HS-27A (cell line): ENCODE data around the gene FRS3.
A peak's percentile ranks its signal among the peaks of the same experiment; 100 is the strongest.
"Not testable (repeated sequence)": the region's sequence is repeated elsewhere in the genome, so short reads cannot be mapped to it uniquely, and the experiment has no call there.

Experiments used
- DNase-seq: peaks from one replicate; pipeline ENCODE4 v3.0.0-alpha.2; 2012; ENCODE audit warnings: low read depth, missing footprints

Gene FRS3, protein sequence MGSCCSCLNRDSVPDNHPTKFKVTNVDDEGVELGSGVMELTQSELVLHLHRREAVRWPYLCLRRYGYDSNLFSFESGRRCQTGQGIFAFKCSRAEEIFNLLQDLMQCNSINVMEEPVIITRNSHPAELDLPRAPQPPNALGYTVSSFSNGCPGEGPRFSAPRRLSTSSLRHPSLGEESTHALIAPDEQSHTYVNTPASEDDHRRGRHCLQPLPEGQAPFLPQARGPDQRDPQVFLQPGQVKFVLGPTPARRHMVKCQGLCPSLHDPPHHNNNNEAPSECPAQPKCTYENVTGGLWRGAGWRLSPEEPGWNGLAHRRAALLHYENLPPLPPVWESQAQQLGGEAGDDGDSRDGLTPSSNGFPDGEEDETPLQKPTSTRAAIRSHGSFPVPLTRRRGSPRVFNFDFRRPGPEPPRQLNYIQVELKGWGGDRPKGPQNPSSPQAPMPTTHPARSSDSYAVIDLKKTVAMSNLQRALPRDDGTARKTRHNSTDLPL

DNA sequence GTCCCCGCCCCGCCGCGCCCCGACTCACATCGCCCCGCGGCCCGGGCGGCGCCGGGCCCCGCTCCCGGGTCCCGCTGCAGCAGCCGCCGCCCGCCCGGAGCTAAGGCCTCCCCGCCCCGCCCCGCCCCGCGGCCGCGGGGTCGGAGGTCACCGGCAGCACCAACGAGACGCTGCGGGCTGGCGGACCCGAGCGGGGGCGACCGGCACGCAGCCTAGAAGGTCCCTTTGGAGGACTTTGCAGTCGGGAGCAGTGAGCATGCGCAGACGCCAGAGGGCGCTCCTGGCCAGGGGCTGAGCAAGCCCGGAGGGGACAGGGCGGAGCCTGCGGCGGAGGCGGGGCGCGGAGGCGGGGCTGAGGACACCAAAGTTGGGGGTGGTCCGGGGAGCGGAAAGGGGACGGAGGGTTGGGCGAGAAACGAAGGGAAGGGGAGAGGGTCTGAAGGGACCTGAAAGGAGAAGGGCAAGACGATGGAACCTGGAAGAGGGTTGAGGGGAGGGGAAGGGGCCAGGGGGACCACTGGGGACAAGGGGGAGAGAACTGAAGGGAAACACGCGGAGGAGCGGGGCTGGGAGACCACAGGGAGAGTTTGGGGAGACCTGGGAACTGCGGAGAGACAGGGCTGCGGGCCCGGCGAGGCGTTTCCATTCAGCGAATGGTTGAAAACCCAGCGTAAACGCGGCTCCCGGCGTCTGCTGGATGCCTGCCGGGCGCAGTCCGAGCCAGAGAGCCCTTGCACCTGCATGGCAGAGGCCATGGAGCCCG, at the start of gene FRS3:
FRS3 (minus strand) TSS at position 113 of the 763 bp plus-strand sequence. CDS start 2,913 bp downstream, outside the sequence.
- DNase-seq: peak; percentile 90

GRCh38 chr6:41826343-41827022, 46.8 kb upstream of the FRS3 start:
- no peak for DNase-seq

DNA sequence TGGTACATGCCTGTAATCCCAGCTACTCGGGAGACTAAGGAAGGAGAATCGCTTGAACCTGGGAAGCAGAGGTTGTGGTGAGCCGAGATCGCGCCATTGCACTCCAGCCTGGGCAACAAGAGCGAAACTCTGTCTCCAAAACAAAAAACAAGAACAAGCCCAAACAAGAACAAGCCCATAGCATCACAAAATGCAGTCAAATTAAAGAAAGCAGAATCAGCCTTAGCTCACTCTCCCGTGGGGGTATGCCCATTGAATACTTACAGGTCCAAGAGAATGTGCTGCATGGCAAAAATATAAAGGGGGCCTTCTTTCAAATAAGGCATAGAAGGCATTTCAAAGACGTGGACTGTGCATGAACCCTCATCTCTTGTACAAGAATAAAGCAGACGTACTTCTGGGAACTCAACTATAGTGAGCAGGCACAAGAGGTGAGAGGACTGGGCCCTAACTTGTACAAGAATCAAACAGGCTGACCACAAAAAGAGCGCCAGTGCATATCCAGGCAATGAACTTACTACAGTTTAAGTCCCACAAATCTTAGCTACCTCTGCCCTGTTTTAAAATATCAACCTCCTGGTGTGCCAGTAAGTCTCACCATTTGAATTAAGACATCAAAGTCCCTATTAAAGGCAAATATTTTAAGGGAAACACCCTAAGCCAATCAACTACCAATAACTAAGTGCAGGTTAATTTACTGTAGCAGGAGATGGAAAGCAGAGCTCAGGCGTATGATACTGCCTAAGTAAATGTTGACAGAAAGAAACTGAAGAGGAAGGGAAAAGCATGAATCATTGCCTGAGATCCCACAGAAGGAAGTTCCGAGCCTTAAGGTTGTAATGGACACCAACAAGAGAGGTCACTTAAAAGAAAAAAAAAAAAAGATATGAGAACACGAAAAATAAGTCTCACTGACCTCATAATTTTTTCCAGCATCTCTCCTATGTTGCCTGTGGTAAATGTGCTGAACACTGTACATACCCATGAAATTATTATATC, 45.2 kb upstream of the FRS3 start:
- DNase-seq: no peak

DNA sequence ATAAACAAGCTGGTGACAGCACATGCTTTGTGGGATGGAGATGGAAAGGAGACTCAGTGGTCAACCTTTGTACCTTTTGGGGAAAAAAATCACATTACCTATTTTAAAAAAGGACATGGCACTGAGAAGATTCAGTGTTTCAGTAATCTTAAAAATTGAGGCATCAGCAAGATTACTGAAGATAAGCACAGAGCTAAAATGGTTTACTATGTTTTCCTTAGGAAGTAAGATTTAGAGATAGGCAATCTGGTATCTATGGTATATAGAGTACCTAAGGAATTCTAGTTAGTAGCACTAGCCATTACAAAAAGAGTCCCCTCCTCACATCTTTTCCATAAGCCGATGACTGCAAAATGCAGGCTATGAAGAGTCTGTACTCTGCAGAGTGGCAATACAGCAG, 43.5 kb upstream of the FRS3 start:
- no peak for DNase-seq

DNA sequence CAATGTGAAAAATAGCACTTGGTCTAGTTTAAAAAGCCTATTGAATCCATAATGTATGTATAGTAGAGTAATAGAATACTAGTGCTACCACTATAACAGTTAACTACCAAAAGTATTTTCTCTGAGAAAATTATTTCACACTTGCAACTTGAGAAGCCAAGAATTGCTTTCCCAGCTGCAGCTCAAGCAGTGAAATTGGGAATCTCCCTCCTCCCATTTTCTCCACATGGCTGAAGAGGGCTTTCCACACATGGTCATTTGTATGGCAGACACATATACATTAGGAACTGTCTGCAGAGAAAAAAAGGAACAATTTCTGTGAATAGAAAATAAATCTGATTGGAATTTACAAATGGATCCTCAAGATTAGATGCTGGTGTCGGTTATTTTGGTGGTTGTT, 42.3 kb upstream of the FRS3 start:
- DNase-seq: no peak

- no peak for DNase-seq
Measured at GRCh38 chr6:41821266-41821665, 41.6 kb upstream of the FRS3 start.

DNA sequence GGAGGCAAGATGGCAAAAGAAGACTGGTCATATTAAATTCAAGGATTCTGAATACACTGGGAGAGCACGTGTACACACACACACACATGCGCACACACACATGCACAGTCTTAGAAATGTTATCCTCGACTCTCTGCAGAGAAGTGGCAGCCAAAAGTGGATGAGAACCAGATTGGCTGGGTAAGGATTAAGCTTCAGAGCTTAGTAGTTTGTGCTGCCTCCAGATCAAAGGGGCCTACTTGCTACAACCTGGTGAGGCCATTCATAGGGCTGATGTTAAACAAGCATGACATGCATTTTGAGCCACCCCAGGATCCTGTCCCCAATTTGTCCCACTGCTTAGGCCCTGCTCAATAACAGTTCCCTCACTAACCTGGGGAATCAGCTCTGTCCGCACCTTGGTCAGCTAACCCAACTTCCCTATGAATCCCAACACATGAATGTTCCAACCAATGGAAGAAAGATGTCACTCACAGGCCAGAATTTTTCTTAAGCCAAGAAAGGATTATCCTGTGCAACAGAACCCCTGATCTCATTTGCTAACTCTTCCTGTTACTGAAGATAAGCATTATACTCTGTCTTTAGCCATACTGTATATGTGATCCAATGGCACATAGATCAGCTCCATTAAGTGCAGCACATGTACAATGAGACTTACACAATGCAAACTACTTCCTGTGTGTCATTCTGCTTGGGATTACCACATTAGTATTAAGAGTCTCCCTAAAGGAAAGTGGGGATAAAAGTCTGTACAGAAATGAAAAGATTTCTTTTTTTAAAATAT, 38.8 kb upstream of the FRS3 start:
- DNase-seq: no peak

GRCh38 chr6:41815587-41815986, 35.9 kb upstream of the FRS3 start:
- DNase-seq: no peak

DNA sequence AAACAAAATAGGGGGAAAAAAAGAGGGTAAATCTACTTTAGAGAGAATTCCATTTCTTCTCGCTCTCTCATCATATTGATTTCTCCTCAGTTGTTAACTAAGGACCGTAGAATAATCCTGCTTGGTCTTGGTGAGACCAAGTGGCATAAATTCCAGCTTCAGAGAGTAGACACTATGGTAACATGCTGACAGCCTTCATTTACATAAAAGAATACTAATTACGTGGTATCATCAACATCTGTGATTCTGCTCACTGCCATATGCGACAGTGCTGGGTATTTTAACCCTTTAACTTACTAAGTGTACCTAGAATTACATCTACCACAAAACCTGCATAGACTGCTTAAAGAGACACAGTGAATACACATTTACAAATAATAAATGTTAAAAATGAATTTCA, 34.9 kb upstream of the FRS3 start:
- DNase-seq: no peak

- no peak for DNase-seq
Measured at GRCh38 chr6:41813956-41814355, 34.3 kb upstream of the FRS3 start.

DNA sequence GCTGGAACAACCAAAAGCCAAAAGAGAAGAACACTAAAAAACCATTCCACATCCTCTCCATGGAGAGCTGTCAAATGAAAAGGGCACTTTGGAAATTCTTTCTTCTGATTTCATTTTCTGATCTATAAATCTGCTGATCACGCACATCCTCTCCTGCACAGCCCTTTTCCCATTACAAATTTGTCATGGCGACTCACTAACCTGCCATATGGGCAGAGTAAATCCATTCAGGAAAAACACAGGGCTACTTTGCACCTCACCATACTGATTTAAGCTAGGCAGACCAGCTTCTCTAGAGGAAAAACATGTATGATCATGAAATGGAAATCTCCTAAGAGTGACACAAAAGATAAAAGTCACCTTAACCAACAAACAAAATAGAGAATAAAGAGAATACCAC, 33.8 kb upstream of the FRS3 start:
- no peak for DNase-seq

DNA sequence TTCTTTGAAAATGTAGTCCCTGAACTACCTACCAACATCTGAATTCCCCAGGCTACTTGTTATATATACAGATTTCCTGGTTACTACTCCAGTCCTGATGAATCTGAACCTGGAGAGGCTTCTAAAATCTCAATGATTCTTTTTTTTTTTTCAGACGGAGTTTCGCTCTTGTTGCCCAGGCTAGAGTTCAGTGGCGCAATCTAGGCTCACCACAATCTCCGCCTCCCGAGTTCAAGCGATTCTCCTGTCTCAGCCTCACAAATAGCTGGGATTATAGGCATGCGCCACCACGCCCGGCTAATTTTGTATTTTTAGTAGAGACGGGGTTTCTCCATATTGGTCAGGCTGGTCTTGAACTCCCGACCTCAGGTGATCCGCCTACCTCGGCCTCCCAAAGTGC, 32.2 kb upstream of the FRS3 start:
- not testable (repeated sequence) for DNase-seq

- DNase-seq: no peak
Measured at GRCh38 chr6:41811095-41811494, 31.4 kb upstream of the FRS3 start.

DNA sequence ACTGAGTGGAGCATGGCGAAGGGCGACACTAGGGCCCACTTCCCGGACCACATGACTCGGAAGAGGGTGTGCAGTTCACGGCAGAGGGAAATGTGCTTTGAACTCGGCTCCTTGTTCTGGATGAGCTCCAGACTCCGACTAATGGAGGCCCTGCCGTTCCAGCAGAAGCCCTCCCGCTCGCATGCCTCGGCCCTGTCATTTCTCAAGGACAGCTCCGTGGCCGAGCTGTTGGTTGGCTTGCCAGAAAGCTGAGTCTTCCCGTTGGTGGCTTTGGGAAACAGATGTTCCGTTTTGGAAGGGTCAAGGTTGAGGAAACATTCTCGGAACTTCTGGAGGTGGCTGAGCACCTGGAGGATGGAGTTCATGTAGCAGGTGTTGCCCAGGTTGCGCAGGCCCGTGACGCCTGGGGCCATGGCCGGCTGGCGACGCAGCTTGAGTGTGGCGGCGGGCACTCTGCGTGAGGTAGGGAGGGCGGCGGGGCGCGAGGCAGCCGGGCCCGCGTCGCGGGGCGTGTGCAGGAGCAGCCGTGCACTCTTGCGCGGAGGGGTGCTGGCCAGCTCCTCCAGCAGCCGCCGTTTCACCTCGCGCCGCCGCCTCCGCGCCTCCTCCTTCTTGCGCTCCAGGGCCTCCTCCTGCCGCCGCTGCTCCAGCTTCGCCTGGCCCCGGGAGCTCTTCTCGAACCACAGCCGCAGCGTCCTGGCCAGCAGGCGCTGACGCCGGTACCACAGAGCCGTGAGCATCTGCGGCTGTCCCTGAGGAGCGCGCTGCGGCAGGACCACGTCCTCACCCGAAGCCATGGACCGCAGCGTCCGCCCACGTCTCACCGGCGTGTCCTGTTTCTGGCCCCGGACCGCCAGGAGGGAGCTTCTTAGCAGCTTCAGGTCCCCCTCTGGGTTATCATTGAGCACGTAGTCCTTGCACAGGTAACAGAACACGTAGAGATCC, 26.4 kb upstream of the FRS3 start:
- no peak for DNase-seq

DNA sequence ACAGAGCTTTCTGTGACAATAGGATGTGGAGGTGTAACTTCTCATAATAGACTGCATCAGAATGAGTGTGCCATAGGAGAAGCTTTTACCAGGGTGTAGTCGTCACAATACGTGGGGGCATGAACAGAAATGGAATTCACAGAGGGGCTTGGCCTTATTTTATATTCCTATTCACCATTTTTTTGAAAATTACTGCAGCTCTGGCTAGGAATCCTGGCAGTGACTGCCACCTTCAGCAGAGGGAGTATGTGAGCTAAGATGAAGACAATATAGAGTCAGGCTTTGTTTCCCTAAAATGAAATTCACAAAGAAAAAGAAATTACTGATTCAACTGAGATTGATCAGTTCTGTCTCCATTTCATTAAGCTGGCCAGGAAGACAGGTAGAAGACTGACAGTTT, 21.7 kb upstream of the FRS3 start:
- DNase-seq: no peak

DNA sequence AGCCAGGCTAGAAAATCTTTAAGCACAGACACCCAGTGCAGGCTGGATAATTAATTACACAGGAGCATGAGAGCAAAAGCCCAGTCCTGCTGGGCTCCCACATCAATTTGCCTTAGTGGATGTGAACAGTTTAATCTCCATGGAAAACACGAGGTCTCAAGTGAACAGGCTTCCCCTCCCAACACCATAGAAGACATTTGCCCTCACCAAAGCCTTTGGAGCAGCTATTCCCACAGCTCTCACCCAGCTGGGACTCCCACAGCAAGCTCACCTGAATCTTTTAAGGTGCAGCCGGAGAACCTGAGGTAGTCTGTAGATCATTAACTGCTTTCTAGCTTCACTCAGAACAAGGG, 19.8 kb upstream of the FRS3 start:
- DNase-seq: no peak

GRCh38 chr6:41798901-41799558, 19.3 kb upstream of the FRS3 start:
- no peak for DNase-seq

GRCh38 chr6:41796474-41796873, 16.8 kb upstream of the FRS3 start:
- no peak for DNase-seq

GRCh38 chr6:41791984-41792383, 12.3 kb upstream of the FRS3 start:
- DNase-seq: no peak
